Cardiac fibroblast (primary cell): Measurements from ENCODE around the gene TM2D1.
"Not testable (repeated sequence)": the region's sequence is repeated elsewhere in the genome, so short reads cannot be mapped to it uniquely, and the experiment has no call there.

Experiments used
- DNase-seq, 2 donors: peaks; one replicate each; pipeline versions ENCODE4 v3.0.0 to v3.0.0-alpha.2; 2010; ENCODE audit warnings: low read depth in 2 of 2
- H3K4me3 ChIP-seq, 2 donors: replicated peaks in 1 of 2; 1 replicate in 1 of 2; 2 replicates in 1 of 2; pipeline ENCODE4 v1.5.1; 2011; ENCODE audit warnings: low read depth in 2 of 2, low read length in 2 of 2, mild to moderate bottlenecking in 2 of 2, moderate library complexity in 1 of 2
- TF ChIP-seq, protein P1 (sequence below): IDR thresholded peaks from one replicate; pipeline ENCODE4 v1.5.1; 2011; ENCODE audit warnings: low read depth, mild to moderate bottlenecking, low read length, inconsistent platforms

TM2D1 gene

GRCh38 chr1:61724506-61724812 is 482 bp downstream of the TM2D1 start:
- TF ChIP-seq, protein P1, sequence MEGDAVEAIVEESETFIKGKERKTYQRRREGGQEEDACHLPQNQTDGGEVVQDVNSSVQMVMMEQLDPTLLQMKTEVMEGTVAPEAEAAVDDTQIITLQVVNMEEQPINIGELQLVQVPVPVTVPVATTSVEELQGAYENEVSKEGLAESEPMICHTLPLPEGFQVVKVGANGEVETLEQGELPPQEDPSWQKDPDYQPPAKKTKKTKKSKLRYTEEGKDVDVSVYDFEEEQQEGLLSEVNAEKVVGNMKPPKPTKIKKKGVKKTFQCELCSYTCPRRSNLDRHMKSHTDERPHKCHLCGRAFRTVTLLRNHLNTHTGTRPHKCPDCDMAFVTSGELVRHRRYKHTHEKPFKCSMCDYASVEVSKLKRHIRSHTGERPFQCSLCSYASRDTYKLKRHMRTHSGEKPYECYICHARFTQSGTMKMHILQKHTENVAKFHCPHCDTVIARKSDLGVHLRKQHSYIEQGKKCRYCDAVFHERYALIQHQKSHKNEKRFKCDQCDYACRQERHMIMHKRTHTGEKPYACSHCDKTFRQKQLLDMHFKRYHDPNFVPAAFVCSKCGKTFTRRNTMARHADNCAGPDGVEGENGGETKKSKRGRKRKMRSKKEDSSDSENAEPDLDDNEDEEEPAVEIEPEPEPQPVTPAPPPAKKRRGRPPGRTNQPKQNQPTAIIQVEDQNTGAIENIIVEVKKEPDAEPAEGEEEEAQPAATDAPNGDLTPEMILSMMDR = no peak

DNA sequence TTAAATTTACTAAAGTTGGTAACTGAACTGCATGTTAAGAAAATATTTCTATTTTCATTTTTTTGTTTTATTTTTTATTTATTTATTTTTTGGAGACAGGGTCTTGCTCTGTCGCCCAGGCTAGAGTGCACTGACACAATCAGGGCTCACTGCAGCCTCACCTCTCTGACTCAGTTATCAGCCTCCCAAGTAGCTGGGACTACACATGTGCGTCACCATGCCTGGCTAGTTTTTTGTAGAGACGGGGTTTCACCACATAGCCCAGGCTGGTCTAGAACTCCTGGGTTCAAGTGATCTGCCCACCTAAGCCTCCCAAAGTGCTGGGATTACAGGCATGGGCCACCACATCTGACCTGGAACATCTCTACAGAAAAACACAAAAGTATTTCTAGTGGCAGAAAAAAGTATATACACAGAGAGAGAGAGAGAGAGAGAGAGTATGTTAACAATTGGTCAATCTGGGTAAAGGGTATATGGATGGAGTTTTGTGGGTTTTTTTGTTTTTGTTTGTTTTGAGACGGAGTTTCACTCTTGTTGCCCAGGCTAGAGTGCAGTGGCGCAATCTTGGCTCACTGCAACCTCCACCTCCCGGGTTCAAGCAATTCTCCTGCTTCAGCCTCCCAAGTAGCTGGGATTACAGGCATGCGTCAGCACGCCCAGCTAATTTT is 5.8 kb downstream of the TM2D1 start:
- not testable (repeated sequence) for H3K4me3 ChIP-seq, DNase-seq

More at GRCh38 chr1:61724506-61724812, 482 bp downstream of the TM2D1 start:
- peak overlapping the region; percentile 70 to 100 for H3K4me3 ChIP-seq
- peak in 1 of 2 donors; percentile 13 for DNase-seq

DNA sequence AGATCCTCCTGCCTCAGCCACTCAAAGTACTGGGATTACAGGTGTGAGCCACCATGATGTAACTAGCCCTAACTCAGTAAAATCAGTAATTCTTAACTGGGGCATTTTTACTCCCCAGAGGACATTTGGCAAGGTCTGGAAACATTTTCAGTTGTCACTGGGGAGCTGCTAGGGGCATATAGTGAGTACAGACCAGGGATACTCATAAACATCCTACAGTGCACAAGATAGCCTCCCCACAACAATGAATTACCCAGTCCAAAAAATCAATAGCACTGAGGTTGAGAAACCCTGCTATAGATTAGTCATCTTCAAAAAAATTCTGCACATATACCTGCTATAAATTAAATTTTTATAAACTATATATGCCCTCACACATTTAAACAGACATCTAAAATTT is 13.0 kb downstream of the TM2D1 start:
- no peak overlapping the region for H3K4me3 ChIP-seq
- TF ChIP-seq, protein P1 = no peak
- no peak for DNase-seq

GRCh38 chr1:61711257-61711656 is 13.7 kb downstream of the TM2D1 start:
- H3K4me3 ChIP-seq = not testable (repeated sequence)
- DNase-seq = peak; percentile 32 to 62

GRCh38 chr1:61709908-61710289 is 15.0 kb downstream of the TM2D1 start:
- TF ChIP-seq, protein P1 = no peak
- DNase-seq = no peak
- H3K4me3 ChIP-seq = no peak overlapping the region

DNA sequence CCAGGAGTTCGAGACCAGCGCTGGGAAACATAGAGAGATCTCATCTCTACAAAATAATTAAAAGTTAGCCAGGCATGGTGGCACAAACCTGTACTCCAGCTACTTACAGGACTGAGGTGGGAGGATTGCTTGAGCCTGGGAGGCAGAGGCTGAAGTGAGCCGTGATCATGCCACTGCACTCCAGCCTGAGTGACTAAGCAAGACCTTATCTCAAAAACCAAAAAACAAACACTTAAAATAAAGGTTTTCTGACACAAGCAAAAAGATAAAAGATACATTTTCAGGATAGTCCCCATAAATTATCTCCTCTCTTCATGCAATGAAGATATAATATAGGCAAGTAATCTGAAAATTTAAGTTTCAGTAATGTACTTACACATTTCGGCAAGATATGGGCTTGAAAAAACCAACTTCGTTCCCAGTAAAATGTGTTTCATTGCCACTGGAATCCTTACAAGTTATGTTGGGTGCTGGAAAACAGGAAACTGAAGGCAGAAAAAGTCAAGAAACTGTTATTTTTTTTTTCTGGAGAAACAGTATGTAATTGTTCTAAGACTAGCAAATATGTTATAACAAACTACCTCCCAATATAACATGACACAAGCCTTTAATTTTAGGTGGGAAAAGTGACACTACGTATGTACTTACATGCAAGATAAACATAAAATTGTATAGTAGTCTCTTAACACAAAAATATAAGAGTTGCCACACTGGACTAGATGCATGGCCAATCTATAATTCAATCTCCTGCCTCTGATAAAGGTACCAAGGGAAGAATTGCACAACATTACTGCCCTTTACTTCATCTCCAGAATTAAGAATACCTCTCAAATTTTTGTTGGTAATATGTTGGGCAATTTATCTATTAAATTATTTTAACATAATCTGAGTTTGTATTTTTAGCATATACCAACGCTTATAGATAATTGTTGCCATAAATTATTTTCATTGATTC is 15.7 kb downstream of the TM2D1 start:
- TF ChIP-seq, protein P1 = no peak
- DNase-seq = peak; percentile 22 to 67
- H3K4me3 ChIP-seq = no peak overlapping the region

GRCh38 chr1:61699911-61700851 is 24.8 kb downstream of the TM2D1 start:
- DNase-seq = no peak
- TF ChIP-seq, protein P1 = no peak
- H3K4me3 ChIP-seq = no peak overlapping the region
